GM19240 (cell line): ENCODE results near the gene U2AF2.
"Not testable (repeated sequence)": the region's sequence is repeated elsewhere in the genome, so short reads cannot be mapped to it uniquely, and the experiment has no call there.

Experiments used
- DNase-seq: peaks from one replicate; pipeline ENCODE4 v3.0.0; 2011; ENCODE audit warnings: low spot score; ENCODE audit not compliant: insufficient read length

The U2AF2 gene

GRCh38 chr19:55705972-55706371 is 51.1 kb downstream of the U2AF2 start:
- DNase-seq = no peak

GRCh38 chr19:55711719-55712118 is 56.9 kb downstream of the U2AF2 start:
- DNase-seq = no peak

GRCh38 chr19:55712804-55713631 is 58.2 kb downstream of the U2AF2 start:
- DNase-seq = no peak

GRCh38 chr19:55716531-55716930 is 61.7 kb downstream of the U2AF2 start:
- DNase-seq = no peak

- DNase-seq = no peak
Measured at GRCh38 chr19:55717251-55717650, 62.4 kb downstream of the U2AF2 start.

GRCh38 chr19:55717879-55718711 is 63.3 kb downstream of the U2AF2 start:
- DNase-seq = not testable (repeated sequence)

- no peak for DNase-seq
Measured at GRCh38 chr19:55720214-55720746, 65.4 kb downstream of the U2AF2 start.

GRCh38 chr19:55720801-55721200 is 66.0 kb downstream of the U2AF2 start:
- DNase-seq = no peak

GRCh38 chr19:55723491-55723890 is 68.7 kb downstream of the U2AF2 start:
- no peak for DNase-seq
